ENCODE measurements around the gene KCNC1. TPM values are rescaled to one million over a fixed set of nuclear protein-coding genes. Genes with fewer than 3 reads are reported as not detected.

KCNC1 gene
- total and polyA plus RNA-seq, 3 donors from 2014 or later, result 3.3 to 5.8 (median 5.2) TPM

DNA sequence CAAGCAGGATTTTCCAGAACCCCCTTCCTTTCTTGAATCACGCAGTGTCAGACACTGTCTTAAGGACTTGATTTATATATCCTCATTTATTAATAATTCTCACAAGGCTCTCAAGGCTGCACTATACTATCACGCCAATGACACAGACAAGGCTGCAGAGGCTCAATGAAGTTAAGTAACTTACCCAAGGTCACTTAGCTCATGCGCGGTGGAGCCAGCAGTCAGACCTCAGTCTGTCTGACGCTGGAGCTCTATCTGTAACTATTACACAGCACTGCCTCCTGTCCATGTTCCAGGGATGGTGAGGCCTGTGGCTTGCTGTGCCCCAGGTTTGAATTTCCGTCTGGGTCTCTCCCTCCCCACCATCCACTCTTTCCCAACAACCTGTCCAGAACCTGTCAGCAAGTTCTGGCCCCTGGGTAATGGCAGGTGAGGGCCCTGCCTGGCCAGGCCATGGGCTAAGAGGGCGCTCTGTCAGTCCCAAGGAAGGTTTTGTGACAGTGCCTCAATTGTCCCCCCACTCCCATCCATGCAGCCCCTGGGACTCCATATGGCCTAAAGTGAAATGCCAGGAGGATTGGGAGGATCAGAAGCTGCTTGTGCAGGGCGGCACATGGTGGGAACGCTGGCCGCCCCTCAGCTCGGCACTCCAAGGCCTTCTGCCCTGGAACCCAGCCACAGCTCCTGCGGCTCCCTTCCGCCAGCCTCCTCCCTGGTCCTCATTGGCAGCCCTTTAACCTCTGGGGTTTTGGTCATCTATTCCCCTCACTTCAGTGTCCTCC is 8.6 kb downstream of the KCNC1 start:
- no peak overlapping the region for H3K4me3 ChIP-seq
- H3K27me3 ChIP-seq, result no peaks in the 10 kb centered on the region
- 69 to 84% methylated on average over 13 of the region's 13 CpGs for WGBS, 2 donors
- no peak overlapping the region for H3K27ac ChIP-seq
- intact Hi-C loops (cut with DNase I; ENCODE audit: low total_unique reads), result no loop called here
- H3K36me3 ChIP-seq (ENCODE audit: low read depth, missing control alignments), result no peaks in the 10 kb centered on the region
- no peaks in the 10 kb centered on the region for H3K4me1 ChIP-seq
- no peaks in the 10 kb centered on the region for H3K9me3 ChIP-seq
- no peak for DNase-seq
- TF ChIP-seq, protein P1, sequence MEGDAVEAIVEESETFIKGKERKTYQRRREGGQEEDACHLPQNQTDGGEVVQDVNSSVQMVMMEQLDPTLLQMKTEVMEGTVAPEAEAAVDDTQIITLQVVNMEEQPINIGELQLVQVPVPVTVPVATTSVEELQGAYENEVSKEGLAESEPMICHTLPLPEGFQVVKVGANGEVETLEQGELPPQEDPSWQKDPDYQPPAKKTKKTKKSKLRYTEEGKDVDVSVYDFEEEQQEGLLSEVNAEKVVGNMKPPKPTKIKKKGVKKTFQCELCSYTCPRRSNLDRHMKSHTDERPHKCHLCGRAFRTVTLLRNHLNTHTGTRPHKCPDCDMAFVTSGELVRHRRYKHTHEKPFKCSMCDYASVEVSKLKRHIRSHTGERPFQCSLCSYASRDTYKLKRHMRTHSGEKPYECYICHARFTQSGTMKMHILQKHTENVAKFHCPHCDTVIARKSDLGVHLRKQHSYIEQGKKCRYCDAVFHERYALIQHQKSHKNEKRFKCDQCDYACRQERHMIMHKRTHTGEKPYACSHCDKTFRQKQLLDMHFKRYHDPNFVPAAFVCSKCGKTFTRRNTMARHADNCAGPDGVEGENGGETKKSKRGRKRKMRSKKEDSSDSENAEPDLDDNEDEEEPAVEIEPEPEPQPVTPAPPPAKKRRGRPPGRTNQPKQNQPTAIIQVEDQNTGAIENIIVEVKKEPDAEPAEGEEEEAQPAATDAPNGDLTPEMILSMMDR (IDR thresholded peaks at IDR 0.05), result no peak
- TF ChIP-seq POLR2A (IDR thresholded peaks at IDR 0.05), result no peak

DNA sequence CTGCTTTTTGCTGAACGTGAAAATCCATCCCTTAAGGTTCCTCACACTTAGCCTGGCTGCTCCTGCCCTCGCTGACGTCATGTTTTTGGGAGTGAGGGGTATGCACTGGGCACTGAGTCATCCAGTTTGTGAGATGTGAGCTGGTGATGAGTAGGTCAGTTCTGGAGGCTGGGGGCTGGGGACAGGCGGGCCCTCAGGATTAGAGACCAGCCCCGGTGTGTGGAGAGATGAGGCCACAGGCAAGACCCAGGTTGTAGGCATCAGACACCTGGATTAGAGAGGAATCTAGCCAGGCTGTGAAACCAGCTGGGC is 9.2 kb downstream of the KCNC1 start:
- TF ChIP-seq POLR2A (IDR thresholded peaks at IDR 0.05), result no peak
- TF ChIP-seq, protein P1 (IDR thresholded peaks at IDR 0.05), result no peak
- no peak overlapping the region for H3K27ac ChIP-seq
- WGBS, 2 donors, result 86 to 92% methylated on average over 5 of the region's 5 CpGs
- no peak overlapping the region for H3K4me3 ChIP-seq
- intact Hi-C loops (cut with DNase I; ENCODE audit: low total_unique reads), result no loop called here
- no peaks in the 10 kb centered on the region for H3K9me3 ChIP-seq
- no peaks in the 10 kb centered on the region for H3K36me3 ChIP-seq (ENCODE audit: low read depth, missing control alignments)
- H3K4me1 ChIP-seq, result no peaks in the 10 kb centered on the region
- no peaks in the 10 kb centered on the region for H3K27me3 ChIP-seq
- DNase-seq, result no peak

DNA sequence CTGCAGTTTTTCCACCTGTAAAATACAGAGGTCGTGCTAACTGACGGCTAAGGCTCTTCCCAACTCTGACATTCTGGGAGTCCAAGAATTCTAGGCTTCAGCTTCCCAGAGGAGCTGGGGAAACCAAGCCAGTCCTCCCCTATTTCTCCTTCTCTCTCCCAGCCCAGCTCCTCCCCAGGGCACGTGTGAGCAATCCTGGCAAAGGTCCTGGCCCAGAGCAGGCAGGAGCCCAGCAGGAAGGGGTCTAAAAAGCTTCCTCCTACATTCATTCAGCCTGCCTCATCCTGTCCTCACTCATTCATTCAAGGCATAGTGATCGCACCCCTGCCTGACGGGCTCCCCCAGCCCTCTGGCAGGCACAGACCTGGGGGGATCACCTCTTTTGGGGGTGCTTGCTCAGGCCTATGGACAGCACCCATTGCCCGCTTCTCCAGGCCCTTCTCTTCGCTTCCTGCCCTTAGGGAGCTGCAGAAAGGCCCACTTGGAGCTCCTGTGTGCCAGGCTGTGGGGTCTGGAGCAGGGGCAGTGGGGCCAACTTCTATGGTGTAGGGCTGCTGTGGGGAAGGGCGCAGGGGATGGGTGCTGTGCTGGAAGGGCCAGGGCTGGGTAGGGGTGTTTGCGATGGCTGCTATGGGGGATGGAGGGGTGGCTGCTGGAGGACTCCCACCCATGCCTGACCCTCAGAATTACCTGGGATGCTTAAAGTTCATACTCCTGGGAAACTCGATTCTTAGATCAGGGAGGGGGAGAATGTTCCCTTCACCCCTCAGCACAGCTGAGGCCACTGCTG is 9.8 kb downstream of the KCNC1 start:
- H3K27me3 ChIP-seq, result no peaks in the 10 kb centered on the region
- H3K27ac ChIP-seq, result no peak overlapping the region
- no peak for TF ChIP-seq POLR2A (IDR thresholded peaks at IDR 0.05)
- TF ChIP-seq, protein P1 (IDR thresholded peaks at IDR 0.05), result no peak
- no peaks in the 10 kb centered on the region for H3K36me3 ChIP-seq (ENCODE audit: low read depth, missing control alignments)
- DNase-seq, result no peak
- H3K4me3 ChIP-seq, result no peak overlapping the region
- intact Hi-C loops (cut with DNase I; ENCODE audit: low total_unique reads), result no loop called here
- no peaks in the 10 kb centered on the region for H3K4me1 ChIP-seq
- 84 to 92% methylated on average over 6 to 10 of the region's 10 CpGs for WGBS, 2 donors
- H3K9me3 ChIP-seq, result no peaks in the 10 kb centered on the region

DNA sequence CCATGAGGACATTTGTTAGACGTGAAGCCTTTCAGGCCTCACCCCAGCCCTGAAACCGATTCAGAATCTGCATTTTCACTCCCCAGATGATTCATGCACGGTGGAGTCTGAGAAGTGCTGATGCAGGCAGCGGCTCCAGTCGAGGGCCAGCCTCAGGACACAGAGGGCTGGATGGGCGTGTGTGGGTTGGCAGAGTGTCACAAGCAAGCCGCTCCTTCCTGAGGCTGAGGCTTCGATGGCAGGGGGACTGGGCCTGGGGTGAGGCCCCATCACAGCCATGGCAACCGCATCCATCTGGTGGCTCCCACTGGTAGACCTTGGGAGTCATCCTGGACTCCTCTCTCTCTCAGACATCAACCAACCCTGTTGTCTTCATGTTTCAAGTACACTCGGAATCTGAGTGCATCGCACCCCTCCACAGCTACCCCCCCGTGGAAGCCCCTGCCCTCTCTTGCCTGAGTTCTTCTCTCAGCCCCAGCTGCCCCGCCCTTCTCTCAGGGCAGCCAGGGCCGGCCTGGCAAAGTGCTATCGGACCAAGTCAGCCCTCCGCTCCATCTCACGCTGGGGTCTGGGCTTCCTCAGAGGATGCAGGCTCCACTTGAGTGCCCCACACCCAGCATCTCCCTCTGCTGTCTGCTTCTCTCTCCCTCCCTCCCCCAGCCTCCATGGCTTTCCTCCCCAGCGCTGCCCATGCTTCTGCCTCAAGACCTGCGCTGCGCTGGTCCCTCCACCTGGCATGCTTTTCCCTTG is 10.6 kb downstream of the KCNC1 start:
- H3K36me3 ChIP-seq (ENCODE audit: low read depth, missing control alignments), result no peaks in the 10 kb centered on the region
- WGBS, 2 donors, result 86 to 93% methylated on average over 13 to 19 of the region's 20 CpGs
- DNase-seq, result no peak
- TF ChIP-seq POLR2A (IDR thresholded peaks at IDR 0.05), result no peak
- TF ChIP-seq, protein P1 (IDR thresholded peaks at IDR 0.05), result no peak
- no peaks in the 10 kb centered on the region for H3K4me1 ChIP-seq
- H3K4me3 ChIP-seq, result no peak overlapping the region
- H3K9me3 ChIP-seq, result no peaks in the 10 kb centered on the region
- H3K27ac ChIP-seq, result no peak overlapping the region
- intact Hi-C loops (cut with DNase I; ENCODE audit: low total_unique reads), result no loop called here
- H3K27me3 ChIP-seq, result no peaks in the 10 kb centered on the region
